OCI-LY7 (cell line): Measurements from ENCODE around the gene PPP2R5C. TPM values are rescaled to one million over a fixed set of nuclear protein-coding genes. Genes with fewer than 3 reads are reported as not detected.

Source experiments
- BruUV-seq: library from RNA; stranded (reverse); fragments of 400-500 nt; replicated peaks from 2 replicates; lab custom pipeline; 2021; lab: Mats Ljungman, UMichigan
- CTCF ChIA-PET: fragments of 300-600 bp; sonication (Branson Sonifier 250); formaldehyde crosslinking; loops from one replicate; lab custom pipeline; 2022; ENCODE audit warnings: antibody characterized with exemption; ENCODE audit not compliant: unreplicated experiment; lab: Charles Lee
- POLR2A ChIA-PET: fragments of 300-600 bp; sonication (Branson Sonifier 250); formaldehyde crosslinking; loops from one replicate; lab custom pipeline; 2022; ENCODE audit warnings: antibody characterized with exemption; lab: Charles Lee
- DNase-seq: peaks from one replicate; pipeline ENCODE4 v3.0.0-alpha.2; 2015; ENCODE audit warnings: low spot score
- H2AFZ ChIP-seq: fragments of 200-600 bp; sonication (generic), shearing (Covaris generic); 2 replicates; pipeline ENCODE4 v1.6.1; 2014; ENCODE audit warnings: mild to moderate bottlenecking, antibody characterized with exemption, low read length, moderate library complexity
- H3K27ac ChIP-seq: fragments of 200-600 bp; sonication (generic); 2 replicates; pipeline ENCODE4 v1.5.1; 2014; ENCODE audit warnings: mixed run types, low read depth, mild to moderate bottlenecking, moderate library complexity, low read length, inconsistent platforms; ENCODE audit not compliant: poor library complexity, severe bottlenecking
- H3K36me3 ChIP-seq: fragments of 200-600 bp; sonication (generic); 2 replicates; pipeline ENCODE4 v1.6.1; 2014; ENCODE audit warnings: mild to moderate bottlenecking, antibody characterized with exemption, low read length, moderate library complexity, mixed read lengths; ENCODE audit not compliant: insufficient read depth
- H3K4me1 ChIP-seq: fragments of 200-600 bp; sonication (generic); 2 replicates; pipeline ENCODE4 v1.5.1; 2014; ENCODE audit warnings: mild to moderate bottlenecking, low read length; ENCODE audit not compliant: insufficient read depth, poor library complexity, severe bottlenecking
- H3K4me2 ChIP-seq: fragments of 200-600 bp; sonication (generic); 2 replicates; pipeline ENCODE4 v1.6.1; 2014; ENCODE audit warnings: mild to moderate bottlenecking, low read length
- H3K4me3 ChIP-seq: fragments of 200-600 bp; sonication (generic); 2 replicates; pipeline ENCODE4 v1.5.1; 2014; ENCODE audit warnings: mild to moderate bottlenecking, low read depth, low read length; ENCODE audit not compliant: poor library complexity, severe bottlenecking
- H3K79me2 ChIP-seq: fragments of 200-600 bp; sonication (generic); 2 replicates; pipeline ENCODE4 v1.6.1; 2016; ENCODE audit warnings: low read depth, mild to moderate bottlenecking, low read length, moderate library complexity, mixed read lengths; ENCODE audit not compliant: insufficient read depth
- H3K9me2 ChIP-seq: fragments of 200-600 bp; sonication (generic); 2 replicates; pipeline ENCODE4 v1.6.1; 2016; ENCODE audit warnings: mild to moderate bottlenecking, low read length, mixed read lengths; ENCODE audit not compliant: insufficient read depth
- H3K9me3 ChIP-seq: fragments of 200-600 bp; sonication (generic); 2 replicates; pipeline ENCODE4 v1.6.1; 2014; ENCODE audit warnings: mild to moderate bottlenecking, mixed run types, low read length, mixed read lengths
- H4K20me1 ChIP-seq: fragments of 200-600 bp; sonication (generic); 2 replicates; pipeline ENCODE4 v1.6.1; 2014; ENCODE audit warnings: mild to moderate bottlenecking, antibody characterized with exemption, low read length, moderate library complexity, mixed read lengths; ENCODE audit not compliant: insufficient read depth
- CTCF ChIP-seq: fragments of 200-600 bp; sonication (generic); conservative IDR thresholded peaks from 2 replicates; pipeline ENCODE4 v1.5.1; 2014; ENCODE audit warnings: mild to moderate bottlenecking, antibody characterized with exemption, low read length, moderate library complexity, mixed read lengths
- EZH2phosphoT487 ChIP-seq: fragments of 200-600 bp; sonication (generic); IDR thresholded peaks from 2 replicates; pipeline ENCODE4 v1.6.1; 2018; ENCODE audit warnings: low read depth, borderline replicate concordance, mild to moderate bottlenecking, mixed run types, antibody characterized with exemption, low read length, moderate library complexity, mixed read lengths
- intact Hi-C: fragments of 100-400 bp; cut with micrococcal nuclease; formaldehyde crosslinking; loops from one replicate; pipeline ENCODE4 v1.10.0; 2022; ENCODE audit not compliant: unreplicated experiment
- total RNA-seq, 2 experiments: library from RNA; depleted of rRNA in 1 of 2; stranded (reverse); fragments of >200 nt in 1 of 2; shearing (Covaris generic) in 1 of 2; gene quantifications; 2 replicates each; pipeline ENCODE4 v1.2.3, GENCODE V29; 2014 to 2022

Gene PPP2R5C
- total RNA-seq, 2 experiments from 2014 or later, result 161 to 236 TPM

DNA sequence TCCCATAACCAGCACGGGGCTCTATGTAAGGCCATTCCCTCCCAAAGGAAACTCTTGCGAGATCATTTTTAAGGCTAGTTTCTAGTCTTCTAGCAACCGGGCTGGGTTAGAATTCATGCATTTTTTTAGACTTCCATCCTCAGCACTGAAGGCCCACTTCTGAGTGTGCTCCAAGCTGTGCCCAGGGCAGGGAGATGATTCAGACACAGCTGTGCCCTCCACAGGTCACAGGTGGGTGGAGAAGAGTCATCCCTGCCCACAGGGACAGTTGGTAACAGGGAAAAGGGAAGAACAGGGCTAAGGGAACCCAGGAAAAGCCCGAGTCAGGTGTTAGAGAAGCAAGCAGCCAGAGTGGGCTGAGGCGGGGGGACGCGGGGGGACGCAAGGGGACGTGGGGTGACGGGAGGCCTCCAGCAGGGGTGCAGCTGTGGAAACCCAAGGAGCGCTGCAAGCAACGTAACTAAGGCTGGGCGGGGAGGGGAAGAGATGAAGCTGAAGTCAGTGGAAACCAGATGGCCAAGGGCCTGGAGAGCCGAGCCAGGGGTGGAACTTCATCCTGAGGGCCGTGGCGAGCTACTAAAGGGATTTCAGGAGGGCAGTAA lies 27.2 kb upstream of the PPP2R5C start:
- TF ChIP-seq CTCF (no peak), EZH2phosphoT487 (no peak)
- ChIA-PET CTCF (no interaction called here), POLR2A (no interaction called here)
- Histone ChIP-seq H3K4me2 (no peak overlapping the region), H3K9me2 (no peaks in the 10 kb centered on the region), H3K9me3 (no peaks in the 10 kb centered on the region), H3K4me3 (no peak overlapping the region), H2AFZ (no peak overlapping the region), H4K20me1 (no peaks in the 10 kb centered on the region), H3K4me1 (peaks cover 9% of the 10 kb centered on the region), H3K27ac (no peak overlapping the region), H3K79me2 (no peaks in the 10 kb centered on the region), H3K36me3 (no peaks in the 10 kb centered on the region)
- BruUV-seq, result no TSS peak
- intact Hi-C loops, result no loop called here
- DNase-seq, result no peak

GRCh38 chr14:101735453-101735852 lies 26.1 kb upstream of the PPP2R5C start:
- no peak for DNase-seq
- CTCF ChIA-PET, result no interaction called here
- POLR2A ChIA-PET, result no interaction called here
- BruUV-seq, result no TSS peak
- Histone ChIP-seq H3K27ac (no peak overlapping the region), H3K9me3 (no peaks in the 10 kb centered on the region), H3K9me2 (no peaks in the 10 kb centered on the region), H3K4me1 (peaks cover 9% of the 10 kb centered on the region), H3K4me3 (no peak overlapping the region), H4K20me1 (no peaks in the 10 kb centered on the region), H3K36me3 (no peaks in the 10 kb centered on the region), H3K79me2 (no peaks in the 10 kb centered on the region), H3K4me2 (no peak overlapping the region), H2AFZ (no peak overlapping the region)
- TF ChIP-seq CTCF (no peak), EZH2phosphoT487 (no peak)
- intact Hi-C loops, result no loop called here

DNA sequence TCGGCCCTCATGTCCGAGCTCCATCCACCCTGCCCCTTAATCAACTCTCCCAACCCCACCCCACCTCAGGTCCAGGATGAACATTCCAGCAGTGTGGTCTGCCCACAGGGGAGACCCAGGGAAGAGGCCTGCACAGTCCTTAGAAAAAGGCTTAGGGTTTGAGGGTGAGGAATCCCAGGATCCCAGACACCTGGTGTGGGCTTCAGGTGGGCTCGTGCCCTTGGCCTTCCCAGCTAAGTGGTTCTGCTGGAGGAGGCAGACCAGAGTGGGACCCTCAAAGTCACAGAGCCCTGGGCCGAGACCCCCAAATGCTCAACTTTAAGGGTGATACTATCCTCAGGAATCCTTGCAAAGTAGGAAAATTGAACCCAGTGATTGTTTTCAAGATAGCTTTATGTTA lies 25.4 kb upstream of the PPP2R5C start:
- ChIA-PET CTCF (no interaction called here), POLR2A (no interaction called here)
- Histone ChIP-seq H3K4me3 (no peak overlapping the region), H4K20me1 (no peaks in the 10 kb centered on the region), H2AFZ (no peak overlapping the region), H3K27ac (no peak overlapping the region), H3K36me3 (no peaks in the 10 kb centered on the region), H3K4me1 (peaks cover 9% of the 10 kb centered on the region), H3K79me2 (no peaks in the 10 kb centered on the region), H3K9me3 (0 out of 2 replicates have a peak, but pooled peaks cover 5% of the 10 kb centered on the region), H3K9me2 (no peaks in the 10 kb centered on the region), H3K4me2 (no peak overlapping the region)
- no peak for TF ChIP-seq CTCF
- BruUV-seq, result no TSS peak
- intact Hi-C loops, result no loop called here
- no peak for DNase-seq
